ENCODE data around the gene GMIP.

- no peak for TF ChIP-seq POLR2A (IDR thresholded peaks at IDR 0.05; ENCODE audit: low read depth, low read length)
- no peak for TF ChIP-seq FOS (IDR thresholded peaks at IDR 0.05; ENCODE audit: borderline replicate concordance, insufficient read depth, low read length)
- TF ChIP-seq MYC (IDR thresholded peaks at IDR 0.05; ENCODE audit: low read depth, low read length) = no peak
- no peak for TF ChIP-seq POLR2AphosphoS5 (IDR thresholded peaks at IDR 0.05; ENCODE audit: insufficient read depth, low read depth, low read length)
Measured at GRCh38 chr19:19661141-19661674, 17.8 kb upstream of the GMIP start.

Measured in endothelial cell of umbilical vein (primary cell).